Hindlimb muscle (tissue), 1 donor: ENCODE results near the gene ARRB1. TPM values are rescaled to one million over a fixed set of nuclear protein-coding genes. Genes with fewer than 3 reads are reported as not detected.
"Not testable (repeated sequence)": the region's sequence is repeated elsewhere in the genome, so short reads cannot be mapped to it uniquely, and the experiment has no call there.

ENCODE experiments used
- DNase-seq: peaks from one replicate; pipeline ENCODE4 v3.0.0-alpha.2; 2013
- polyA plus RNA-seq: library from polyadenylated mRNA; unstranded; fragments of 120-200 nt; gene quantifications from one replicate; pipeline ENCODE4 v1.2.1, GENCODE V29; 2013; ENCODE audit not compliant: insufficient read length

Gene ARRB1
- polyA plus RNA-seq, 1 donor: 20.6 TPM

DNA sequence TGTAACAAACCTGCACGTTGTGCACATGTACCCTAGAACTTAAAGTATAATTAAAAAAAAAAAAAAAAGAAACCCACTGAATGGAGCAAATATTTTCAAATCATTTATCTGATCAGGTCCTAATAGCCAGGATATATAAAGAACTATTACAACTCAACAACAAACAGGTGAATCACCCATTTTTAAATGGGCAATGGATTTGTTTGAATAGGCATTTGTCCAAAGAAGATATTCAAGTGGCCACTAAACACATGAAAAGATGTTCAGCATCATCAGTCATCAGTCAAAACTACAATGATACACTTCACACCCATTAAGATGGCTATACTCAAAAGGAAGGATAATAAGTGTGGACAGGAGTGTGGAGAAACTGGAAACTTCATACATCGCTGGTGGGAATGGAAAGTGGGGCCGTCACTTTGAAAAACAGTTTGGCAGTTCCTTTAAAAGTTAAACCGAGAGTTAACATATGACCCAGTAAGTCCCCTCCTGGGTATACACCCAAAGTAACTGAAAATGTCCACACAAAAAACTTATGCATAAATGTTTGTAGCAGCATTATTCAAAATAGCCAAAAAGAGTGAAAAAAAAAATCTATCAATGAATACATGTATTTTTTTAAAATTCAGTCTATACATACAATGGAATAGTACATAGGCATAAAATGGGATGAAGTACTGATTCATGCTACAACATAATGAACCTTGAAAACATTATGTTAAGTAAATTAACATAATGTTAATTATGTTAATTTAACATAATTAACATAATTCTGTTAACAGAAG, 53.1 kb downstream of the ARRB1 start:
- no peak for DNase-seq

DNA sequence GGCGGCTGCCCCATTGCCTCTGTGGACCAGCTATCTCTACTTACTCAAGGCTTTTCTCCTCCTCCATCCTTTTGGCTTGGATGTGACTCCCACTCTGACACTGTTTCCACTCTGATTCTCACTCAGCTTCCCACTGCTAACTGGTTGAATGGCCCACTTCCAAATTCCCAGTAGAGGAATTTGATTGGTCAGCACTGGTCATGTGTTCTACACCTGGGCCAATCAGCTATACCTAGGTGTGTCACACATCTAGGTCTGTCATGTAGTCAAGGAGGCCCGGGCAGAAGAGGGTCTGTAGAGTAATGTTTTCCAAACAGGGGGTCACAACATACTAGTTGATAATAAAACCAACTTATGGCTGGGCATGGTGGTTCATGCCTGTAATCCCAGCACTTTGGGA, 57.6 kb downstream of the ARRB1 start:
- no peak for DNase-seq

DNA sequence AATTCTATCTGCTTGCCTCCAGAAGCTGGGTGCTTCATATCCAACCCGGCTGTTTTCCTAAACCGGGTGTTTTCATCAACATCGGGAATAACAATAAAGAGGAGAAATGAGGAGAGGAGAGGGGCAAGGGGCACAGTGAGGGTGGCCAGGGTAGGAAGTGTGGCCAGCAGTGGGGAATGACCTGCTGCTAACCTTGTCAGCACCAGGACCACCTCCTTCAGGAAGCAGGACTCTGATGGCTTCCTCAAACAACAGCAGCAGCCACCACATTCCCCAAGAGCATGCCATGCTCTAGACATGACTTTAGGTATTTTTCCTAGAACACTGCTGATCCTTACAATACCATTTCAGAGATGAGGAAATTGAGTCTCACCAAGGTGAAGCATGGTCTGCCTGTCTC, 58.5 kb downstream of the ARRB1 start:
- no peak for DNase-seq

DNA sequence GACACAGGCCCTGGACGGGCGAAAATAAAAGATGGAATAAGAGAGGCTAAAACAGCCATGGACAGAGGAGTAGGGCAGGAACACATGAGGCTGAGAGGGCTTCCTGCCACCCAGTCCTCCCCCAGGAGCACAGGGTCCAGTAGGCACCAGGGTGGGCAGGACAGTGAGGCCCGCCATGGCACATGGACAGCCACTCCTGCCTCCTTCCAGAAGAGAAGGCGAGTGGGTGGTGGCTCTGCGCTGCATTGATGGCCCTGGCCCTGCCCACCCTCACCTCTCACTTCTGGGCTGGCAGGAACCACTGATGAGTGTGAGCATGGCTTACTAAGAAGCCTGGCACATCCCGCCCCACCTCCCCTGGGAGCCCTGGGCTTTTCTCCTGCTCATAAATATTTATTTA, 59.7 kb downstream of the ARRB1 start:
- DNase-seq: no peak

DNA sequence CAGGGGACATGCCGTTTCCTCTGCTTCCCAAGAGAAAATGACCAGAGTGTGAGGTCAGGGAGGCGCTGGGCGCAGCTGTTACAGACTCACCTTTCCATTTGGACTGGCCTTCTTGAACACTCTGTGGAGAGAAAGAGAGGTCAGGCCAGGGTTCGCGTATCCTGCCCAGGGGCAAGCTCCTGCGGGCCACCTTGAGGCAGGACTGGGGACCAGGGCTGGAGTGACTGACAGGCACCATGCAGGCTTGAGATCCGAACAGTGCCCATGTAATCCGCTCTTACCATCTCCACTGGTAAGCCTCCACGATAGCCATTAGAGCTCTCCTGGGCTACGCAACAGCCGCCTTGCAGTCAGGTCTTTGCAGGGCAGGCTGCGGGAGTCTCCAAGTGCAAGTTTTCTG, 61.5 kb downstream of the ARRB1 start:
- no peak for DNase-seq

DNA sequence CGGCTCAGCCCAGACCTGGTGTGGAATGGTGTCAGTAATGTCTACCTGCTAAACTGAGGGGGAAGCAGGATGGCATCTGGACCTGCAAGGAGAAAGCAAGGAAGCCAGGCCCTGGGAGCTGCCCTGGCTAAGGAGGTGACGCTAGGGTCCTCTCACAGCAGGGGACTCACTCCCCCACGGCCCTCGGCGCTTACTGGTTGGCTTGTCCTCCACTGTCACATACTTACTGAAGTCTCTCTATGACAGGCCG, 62.0 kb downstream of the ARRB1 start:
- no peak for DNase-seq

DNA sequence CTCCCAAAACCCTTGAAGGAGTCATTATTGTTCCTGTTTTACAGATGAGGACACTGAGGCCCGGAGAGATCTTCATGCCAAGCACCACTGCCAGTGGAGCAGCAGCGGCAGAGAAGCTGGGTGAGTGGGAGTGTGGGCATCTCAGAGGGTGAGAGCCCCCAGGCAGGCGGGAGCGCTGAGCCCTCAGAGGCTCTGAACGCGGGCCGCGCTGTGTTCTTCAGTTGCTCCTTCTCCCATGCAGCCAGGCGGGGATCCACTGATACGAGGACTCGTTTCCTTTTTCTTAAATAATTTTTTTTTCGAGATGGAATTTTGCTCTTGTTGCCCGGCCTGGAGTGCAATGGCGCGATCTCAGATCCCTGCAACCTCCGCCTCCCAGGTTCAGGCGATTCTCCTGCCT, 63.9 kb downstream of the ARRB1 start:
- DNase-seq: no peak

DNA sequence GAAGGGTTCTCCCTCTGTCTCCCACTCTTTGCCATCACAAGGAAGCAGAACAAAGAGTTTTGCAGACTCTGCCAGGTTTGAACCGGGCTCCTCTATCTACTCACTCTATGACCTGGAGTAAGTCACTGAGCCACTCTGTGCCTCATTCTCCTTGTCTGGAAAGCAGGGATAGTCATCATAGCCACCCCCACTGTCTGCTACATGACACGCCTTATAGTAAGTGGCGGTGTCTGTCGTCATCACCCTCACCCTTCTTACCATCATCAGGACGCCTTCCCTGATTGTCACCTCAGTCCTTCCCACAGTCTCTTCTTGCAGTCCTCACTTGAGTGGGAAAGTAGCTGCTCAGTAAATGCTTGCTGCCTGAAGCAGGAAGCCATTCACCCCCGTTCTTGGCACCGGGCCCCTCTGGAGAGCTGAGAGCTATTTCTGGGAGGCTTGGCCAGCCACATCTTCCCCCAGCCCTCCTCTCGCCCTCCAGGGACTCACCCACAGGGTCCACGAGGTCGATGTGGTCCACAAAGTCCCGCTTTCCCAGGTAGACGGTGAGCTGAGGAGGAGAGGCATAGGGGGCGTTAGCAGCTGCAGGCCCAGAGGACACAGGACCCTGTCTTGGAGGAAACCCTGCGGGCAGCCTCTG, 64.5 kb downstream of the ARRB1 start:
- no peak for DNase-seq

DNA sequence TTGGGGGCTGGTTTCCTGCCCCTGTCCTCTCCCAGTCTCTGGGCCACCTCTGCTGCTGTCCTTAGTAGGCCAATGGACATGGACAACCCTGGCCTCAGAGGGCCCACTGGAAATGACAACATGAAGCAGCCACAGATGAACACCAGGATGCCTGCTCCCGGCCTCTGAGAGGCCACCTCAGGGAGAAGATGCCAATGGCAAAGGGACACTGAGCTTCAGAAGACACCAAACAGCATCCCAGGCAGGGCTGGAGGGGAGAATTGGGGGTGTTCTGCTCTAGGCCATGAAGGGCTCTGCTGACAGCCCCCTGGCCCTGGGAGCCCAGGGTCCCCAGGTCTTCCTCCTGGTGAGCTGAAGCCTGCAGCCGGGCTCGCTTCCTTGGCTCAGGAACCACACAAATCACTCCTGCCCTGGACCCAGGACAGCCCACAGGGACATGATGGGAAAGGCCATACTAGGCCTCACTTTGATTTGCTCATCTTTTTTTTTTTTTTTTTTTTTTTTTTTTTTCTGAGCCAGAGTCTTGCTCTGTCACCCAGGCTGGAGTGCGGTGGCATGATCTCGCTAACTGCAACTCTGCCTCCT, 65.6 kb downstream of the ARRB1 start:
- no peak for DNase-seq

DNA sequence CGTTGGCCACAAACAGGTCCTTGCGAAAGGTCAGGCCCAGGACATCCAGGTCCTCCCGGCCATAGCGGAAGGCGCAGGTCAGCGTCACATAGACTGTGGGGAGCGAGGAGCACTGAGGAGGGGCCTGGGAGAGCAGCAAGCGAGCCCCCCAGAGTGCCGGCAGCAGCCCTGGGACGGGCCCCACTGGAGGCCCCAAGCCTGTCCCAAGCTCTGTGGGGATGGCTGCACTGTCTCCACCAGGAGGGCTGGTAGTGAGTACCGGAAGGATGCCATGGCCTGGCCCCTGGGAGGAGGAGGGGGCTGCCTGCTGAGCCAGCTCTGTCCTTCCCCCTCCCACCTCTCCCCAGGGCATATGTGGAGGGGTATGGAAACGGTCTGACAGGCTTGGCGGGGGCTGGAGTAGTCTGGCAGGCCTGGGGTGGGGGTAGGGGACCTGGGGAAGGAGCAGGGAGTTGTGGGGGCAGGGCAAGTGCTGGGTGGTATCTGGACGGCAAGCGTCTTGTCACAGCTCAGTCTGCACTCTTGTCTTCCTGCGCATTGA, 68.0 kb downstream of the ARRB1 start:
- no peak for DNase-seq

DNA sequence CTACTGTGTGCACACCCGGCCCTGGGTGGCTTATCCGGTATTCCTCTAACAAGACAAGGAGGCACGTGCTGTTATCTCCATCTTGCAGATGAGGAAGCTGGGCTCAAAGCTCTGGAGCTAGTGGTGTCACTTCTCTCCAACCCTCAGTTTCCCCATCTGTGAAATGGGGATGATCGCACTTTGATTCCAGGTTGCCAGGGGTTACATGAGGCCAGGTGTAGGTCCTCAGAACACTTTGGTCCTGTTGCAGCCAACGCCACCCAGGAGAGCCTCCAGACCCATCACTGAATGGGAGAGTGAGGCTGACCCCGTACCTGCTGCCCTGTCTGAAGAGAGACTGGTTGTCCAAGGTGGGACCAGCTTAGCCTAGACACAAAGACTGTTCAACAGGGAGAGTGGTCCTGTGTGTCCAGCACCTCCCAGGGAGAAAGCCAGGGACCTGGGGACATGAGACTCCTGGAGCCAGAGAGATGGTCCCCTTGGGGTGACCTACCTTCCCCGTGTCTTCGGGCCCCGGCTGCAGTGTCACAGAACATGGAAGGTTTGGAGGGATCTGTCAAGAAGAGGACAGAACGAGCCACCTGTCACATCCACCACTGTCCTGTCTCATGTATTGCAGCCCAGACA, 69.9 kb downstream of the ARRB1 start:
- DNase-seq: no peak

DNA sequence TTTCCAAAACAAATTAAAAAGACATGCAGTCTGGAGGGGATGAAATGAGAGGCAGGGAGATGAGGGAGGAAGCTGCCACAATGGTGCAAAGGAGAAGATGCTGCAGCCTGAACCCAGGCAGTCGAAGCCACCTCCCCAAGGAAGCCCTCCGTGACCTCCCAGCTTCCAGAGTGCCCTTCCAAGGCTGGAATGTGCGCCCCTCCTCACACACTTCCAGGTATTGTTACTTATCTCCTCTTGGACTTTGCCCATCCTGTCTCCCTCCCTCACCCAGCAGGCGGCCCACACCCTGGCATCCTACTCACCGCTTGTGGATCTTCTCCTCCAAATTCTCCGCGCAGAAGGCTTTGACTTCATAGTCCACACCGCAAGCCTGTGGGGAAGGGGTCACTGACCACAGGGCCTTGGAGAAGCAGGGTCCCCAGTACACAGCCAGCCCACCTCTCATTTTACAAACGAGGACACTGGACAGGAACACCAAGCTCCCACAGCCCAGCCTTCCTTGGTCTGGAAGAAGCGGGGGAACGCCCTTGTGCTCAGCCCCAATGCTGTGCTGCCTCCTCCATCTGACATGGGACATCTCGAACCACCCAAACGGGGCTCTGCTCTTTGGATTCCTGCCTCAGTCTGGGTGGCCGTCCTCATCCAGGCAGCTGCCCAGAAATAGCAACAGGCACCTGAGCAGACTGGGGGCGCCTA, 70.5 kb downstream of the ARRB1 start:
- DNase-seq: no peak

DNA sequence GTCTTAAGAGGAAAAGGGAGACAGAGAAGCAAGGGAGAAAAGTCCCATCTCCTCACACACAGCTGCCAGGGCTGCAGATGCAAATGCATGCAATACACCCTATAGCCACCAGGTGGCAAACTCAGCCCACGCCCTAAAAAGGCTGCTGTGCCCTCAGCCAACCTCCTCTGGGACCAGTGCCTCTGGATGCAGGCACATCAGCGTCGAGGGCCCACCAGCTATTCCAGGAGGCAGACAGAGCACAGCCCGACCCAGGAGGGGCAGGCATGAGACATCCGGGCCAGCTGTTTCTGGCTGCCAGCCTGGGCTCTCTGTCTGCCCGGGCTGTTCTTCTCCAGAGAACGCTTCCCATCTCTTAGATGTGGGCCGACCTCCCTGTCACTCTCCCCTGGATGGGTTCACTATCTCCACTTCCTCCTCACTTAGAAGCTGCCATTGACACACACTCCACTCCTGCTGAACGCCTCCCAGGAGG, 71.2 kb downstream of the ARRB1 start:
- peak; percentile 79 for DNase-seq

DNA sequence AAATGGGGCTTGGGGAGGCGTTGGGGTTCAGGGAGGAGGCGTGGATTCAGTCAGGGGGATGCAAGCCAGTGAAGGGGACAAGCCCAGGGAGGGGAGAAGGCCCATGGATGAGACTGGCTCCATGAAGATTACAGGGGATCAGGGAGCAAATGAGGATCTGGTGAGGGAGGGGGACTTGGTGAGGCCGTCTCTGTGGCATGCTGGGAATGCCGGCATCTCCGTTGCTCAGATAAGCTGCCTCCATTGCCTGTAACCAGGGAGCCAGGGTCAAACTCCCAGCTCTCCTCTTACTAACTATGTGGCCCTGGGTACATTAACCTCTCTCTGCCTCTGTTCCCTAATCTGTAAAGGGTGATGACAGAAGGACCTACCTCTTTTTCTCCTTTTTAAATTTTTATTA, 72.2 kb downstream of the ARRB1 start:
- DNase-seq: no peak

DNA sequence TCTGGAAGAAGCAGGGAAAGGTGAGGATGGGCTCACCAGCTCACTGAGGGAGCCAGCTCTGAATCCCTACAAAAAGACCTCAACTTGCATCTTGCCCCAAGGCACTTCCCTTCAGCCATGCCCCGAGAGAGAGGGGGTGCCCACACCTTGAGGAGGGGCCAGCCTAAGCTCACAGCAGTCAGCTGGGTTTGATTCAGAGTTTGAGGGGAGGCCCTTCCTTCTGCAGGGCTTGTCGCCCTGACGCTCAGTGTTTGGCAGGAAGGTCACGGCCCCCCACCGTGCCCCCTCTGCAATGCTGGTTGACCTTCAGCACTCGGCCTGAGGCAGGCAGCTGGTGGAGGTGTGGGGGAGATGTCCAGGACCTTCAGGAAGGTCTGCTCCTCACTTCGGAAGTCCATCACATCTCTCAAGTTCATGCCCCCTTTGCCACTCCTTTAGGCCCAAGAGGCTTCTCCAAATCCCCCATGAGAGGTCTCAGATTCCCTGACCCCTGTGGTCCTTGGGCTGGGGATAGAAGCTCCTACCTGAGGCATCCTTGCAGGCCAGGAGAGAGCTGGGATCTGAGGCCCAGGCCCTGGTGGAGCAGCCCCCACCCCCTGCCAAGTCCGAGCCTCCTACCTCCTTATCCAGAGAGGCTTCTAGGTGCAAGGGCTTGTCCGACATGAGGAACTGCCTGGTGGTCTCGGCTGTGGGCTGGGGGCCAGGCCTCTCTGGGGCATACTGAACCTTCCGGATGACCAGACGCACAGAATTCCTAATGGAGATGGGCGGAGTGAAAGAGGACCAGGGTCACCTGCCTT, 73.3 kb downstream of the ARRB1 start:
- DNase-seq: no peak

DNA sequence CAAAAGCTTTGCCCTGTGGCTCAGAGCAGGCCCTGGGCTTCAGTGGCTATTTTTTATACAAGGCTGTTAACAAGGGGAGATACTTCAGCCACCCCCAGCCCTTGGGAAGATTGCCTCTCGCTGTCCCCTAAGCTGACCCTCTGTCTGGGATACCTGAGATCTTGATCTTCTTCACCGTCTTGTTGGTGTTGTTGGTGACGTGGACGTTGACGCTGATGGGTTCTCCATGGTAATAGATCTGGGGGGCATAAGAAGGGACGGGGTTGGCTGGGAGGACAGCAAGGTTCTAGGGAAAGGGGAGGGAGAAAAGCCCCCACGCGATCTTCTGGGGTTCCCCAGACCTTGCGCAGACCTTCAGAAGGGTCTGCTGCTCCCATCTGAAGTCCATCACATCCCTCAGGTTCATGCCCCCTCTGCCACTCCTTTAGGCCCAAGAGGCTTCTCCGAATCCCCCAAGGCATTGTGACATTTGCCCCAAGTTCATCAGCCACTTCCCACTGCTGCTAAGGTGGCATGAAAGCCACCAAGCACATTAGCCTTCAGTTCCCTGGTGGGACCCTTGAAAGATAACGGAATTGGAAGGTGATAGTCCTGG, 74.2 kb downstream of the ARRB1 start:
- DNase-seq: no peak

DNA sequence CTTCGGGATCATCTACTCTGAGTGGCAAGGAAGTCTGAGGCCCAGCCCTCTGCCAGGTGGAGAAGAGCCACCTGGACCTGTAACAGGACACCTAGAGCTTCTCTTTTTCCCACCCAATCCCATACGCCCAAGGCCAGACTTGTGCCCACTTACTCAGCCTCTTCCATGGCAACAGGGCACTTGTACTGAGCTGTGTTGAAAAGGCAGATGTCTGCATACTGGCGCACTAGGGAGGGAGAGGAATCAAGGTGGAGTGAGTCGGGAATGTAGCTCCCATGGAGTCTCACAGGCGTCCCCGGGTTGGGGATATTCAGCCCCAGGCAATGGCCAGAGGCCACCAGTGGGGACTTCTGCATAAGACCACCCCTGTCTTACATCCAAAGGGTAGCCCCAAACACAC, 74.8 kb downstream of the ARRB1 start:
- DNase-seq: no peak

DNA sequence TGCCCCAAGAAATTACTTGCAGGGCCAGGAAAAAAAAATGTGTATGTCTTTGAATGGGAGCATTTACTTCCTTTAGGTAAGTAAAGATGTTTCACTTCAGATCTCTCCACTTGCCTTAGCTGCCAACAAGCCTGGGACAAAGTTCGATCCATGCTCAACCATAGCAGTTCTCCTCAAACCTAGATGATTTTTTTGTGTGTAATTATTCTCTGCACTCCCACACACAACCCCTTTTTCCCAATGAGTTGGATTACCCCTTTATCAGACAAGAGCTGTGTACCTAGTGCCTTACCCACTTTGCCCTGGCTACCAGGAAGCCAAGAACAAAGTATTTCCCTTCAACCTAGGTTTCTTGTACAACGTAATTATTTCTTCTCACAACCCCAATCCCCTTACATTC, 75.3 kb downstream of the ARRB1 start:
- no peak for DNase-seq

DNA sequence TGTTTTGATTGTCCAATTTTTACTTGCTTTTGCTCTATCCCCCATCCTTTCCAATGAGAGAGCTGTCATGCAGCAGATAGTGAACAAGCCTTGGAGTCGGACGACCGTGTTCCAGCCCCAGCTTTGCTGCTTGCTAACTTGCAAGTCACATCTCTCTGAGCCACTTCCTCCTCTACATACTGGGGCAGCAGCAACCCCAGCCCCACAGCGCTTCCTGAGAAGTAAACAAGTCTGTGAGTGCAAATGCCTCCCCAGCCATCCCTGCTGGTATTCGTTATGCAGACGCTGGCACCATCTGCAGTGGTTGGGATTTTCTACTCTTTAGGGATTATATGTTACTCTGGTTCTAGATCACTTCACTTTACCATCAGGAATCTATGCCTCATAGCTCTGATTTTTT, 75.9 kb downstream of the ARRB1 start:
- no peak for DNase-seq

DNA sequence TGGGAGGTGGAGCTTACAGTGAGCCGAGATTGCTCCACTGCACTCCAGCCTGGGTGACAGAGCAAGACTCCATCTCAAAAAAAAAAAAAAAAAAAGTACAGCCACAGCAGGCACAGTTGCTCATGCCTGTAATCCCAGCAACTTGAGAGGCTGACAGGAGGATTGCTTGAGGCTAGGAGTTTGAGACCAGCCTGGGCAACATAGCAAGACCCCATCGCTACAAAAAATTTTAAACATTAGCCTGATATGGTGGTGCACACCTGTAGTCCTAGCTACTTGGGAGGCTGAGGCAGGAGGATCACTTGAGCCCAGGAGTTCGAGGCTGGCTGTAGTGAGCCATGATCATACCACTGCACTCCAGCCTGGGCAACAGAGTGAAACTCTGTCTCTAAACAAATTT, 76.7 kb downstream of the ARRB1 start:
- not testable (repeated sequence) for DNase-seq
